ENCODE results near the gene RPS15.

- no peak for TF ChIP-seq ZFP3 (CRISPR knock-in tag; IDR thresholded peaks at IDR 0.05)
- no peak for TF ChIP-seq CREB5 (CRISPR knock-in tag; IDR thresholded peaks at IDR 0.05; ENCODE audit: low read depth)
- no peak for TF ChIP-seq TSHZ2 (CRISPR knock-in tag; IDR thresholded peaks at IDR 0.05)
- no peak for TF ChIP-seq ISL1 (CRISPR knock-in tag; IDR thresholded peaks at IDR 0.05)
- no peak for TF ChIP-seq SNAI2 (CRISPR knock-in tag; IDR thresholded peaks at IDR 0.05)
- no peak for TF ChIP-seq PATZ1 (CRISPR knock-in tag; IDR thresholded peaks at IDR 0.05; ENCODE audit: borderline replicate concordance)
Observed at GRCh38 chr19:1410136-1410786, 27.9 kb upstream of the RPS15 start.
